Measurements from ENCODE around the gene IL17RE. TPM values are rescaled to one million over a fixed set of nuclear protein-coding genes. Genes with fewer than 3 reads are reported as not detected.

The IL17RE gene
- polyA plus RNA-seq, 1 donor (not counting 4 experiments of a cell fraction or from before 2014, with no cell fraction given), result 16.0 TPM

DNA sequence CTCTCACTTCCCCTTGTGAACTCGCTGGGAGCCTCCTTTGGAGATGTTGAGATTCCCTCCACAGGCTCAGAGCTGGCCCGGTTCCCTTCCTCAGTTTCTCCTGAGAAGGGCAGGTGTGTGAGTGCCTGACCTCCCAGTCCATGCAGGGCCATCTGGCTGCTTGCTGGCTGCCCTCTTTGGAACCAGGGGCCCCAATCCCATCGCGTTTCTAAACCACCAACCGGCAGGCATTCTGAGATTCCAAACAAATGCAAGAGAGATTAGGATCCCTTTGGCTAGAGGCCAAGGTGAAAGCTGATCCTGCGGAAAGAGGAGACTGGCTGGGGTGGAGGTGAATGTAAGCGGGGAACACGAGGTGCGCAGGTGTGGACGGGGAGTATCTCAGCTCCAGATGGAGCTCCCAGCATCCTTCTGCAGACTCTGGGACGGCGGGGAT lies 52.4 kb downstream of the IL17RE start:
- no peak for FAIRE-seq
- no peak overlapping the region for H3K27ac ChIP-seq (ENCODE audit: control insufficient read depth, insufficient read depth, low read length)
- no peaks in the 10 kb centered on the region for H4K20me1 ChIP-seq (ENCODE audit: control insufficient read depth, extremely low read depth, insufficient read depth, low read length)
- H3K27me3 ChIP-seq (ENCODE audit: control insufficient read depth, extremely low read depth, insufficient read depth, low read length), result no peaks in the 10 kb centered on the region
- H3K9ac ChIP-seq (ENCODE audit: control insufficient read depth, extremely low read depth, insufficient read depth, low read length), result no peak overlapping the region
- no peak overlapping the region for H3K4me3 ChIP-seq (ENCODE audit: control insufficient read depth in 2 of 3, extremely low read depth in 1 of 3, insufficient read depth in 2 of 3, low read depth in 1 of 3, low read length in 3 of 3)
- no peaks in the 10 kb centered on the region for H3K36me3 ChIP-seq (ENCODE audit: control insufficient read depth in 2 of 2, extremely low read depth in 1 of 2, insufficient read depth in 2 of 2, low read length in 2 of 2)
- H3K9me3 ChIP-seq (ENCODE audit: control insufficient read depth, low read depth, low read length), result no peaks in the 10 kb centered on the region
- TF ChIP-seq CTCF (optimal IDR thresholded peaks at IDR 0.05 in 1 of 3, IDR thresholded peaks at IDR 0.05 in 1 of 3, conservative IDR thresholded peaks at IDR 0.05 in 1 of 3; ENCODE audit: extremely low read depth in 1 of 3, insufficient read depth in 2 of 3, low read length in 3 of 3) (no peak), EZH2 (IDR thresholded peaks at IDR 0.05; ENCODE audit: low read length) (no peak)
- H2AFZ ChIP-seq (ENCODE audit: control insufficient read depth, low read length), result no peak overlapping the region
- no peaks in the 10 kb centered on the region for H3K4me1 ChIP-seq (ENCODE audit: control insufficient read depth, extremely low read depth, insufficient read depth, low read length)
- H3K9me1 ChIP-seq (ENCODE audit: control insufficient read depth, extremely low read depth, insufficient read depth, low read length), result no peaks in the 10 kb centered on the region
- DNase-seq (ENCODE audit: low read depth, low spot score), result no peak
- H3K4me2 ChIP-seq (ENCODE audit: control insufficient read depth, extremely low read depth, insufficient read depth, low read depth, low read length), result no peak overlapping the region
- dilution Hi-C loops (cut with MboI; ENCODE audit: extremely low pct_ligation_motif_present, low sequenced_read_pairs), result no loop called here
- no peaks in the 10 kb centered on the region for H3K79me2 ChIP-seq (ENCODE audit: control insufficient read depth, insufficient read depth, low read length)

- no peak overlapping the region for H3K9ac ChIP-seq (ENCODE audit: control insufficient read depth, extremely low read depth, insufficient read depth, low read length)
- TF ChIP-seq EZH2 (IDR thresholded peaks at IDR 0.05; ENCODE audit: low read length), result no peak
- TF ChIP-seq CTCF (optimal IDR thresholded peaks at IDR 0.05 in 1 of 3, IDR thresholded peaks at IDR 0.05 in 1 of 3, conservative IDR thresholded peaks at IDR 0.05 in 1 of 3; ENCODE audit: extremely low read depth in 1 of 3, insufficient read depth in 2 of 3, low read length in 3 of 3), result no peak
- no peak overlapping the region for H3K4me3 ChIP-seq (ENCODE audit: control insufficient read depth in 2 of 3, extremely low read depth in 1 of 3, insufficient read depth in 2 of 3, low read depth in 1 of 3, low read length in 3 of 3)
- H4K20me1 ChIP-seq (ENCODE audit: control insufficient read depth, extremely low read depth, insufficient read depth, low read length), result no peaks in the 10 kb centered on the region
- no peak for FAIRE-seq
- no peak overlapping the region for H3K27ac ChIP-seq (ENCODE audit: control insufficient read depth, insufficient read depth, low read length)
- H2AFZ ChIP-seq (ENCODE audit: control insufficient read depth, low read length), result no peak overlapping the region
- DNase-seq (ENCODE audit: low read depth, low spot score), result no peak
- H3K36me3 ChIP-seq (ENCODE audit: control insufficient read depth in 2 of 2, extremely low read depth in 1 of 2, insufficient read depth in 2 of 2, low read length in 2 of 2), result no peaks in the 10 kb centered on the region
- H3K4me2 ChIP-seq (ENCODE audit: control insufficient read depth, extremely low read depth, insufficient read depth, low read depth, low read length), result no peak overlapping the region
- no peaks in the 10 kb centered on the region for H3K79me2 ChIP-seq (ENCODE audit: control insufficient read depth, insufficient read depth, low read length)
- no peaks in the 10 kb centered on the region for H3K9me3 ChIP-seq (ENCODE audit: control insufficient read depth, low read depth, low read length)
- no peaks in the 10 kb centered on the region for H3K27me3 ChIP-seq (ENCODE audit: control insufficient read depth, extremely low read depth, insufficient read depth, low read length)
- dilution Hi-C loops (cut with MboI; ENCODE audit: extremely low pct_ligation_motif_present, low sequenced_read_pairs), result no loop called here
- no peaks in the 10 kb centered on the region for H3K9me1 ChIP-seq (ENCODE audit: control insufficient read depth, extremely low read depth, insufficient read depth, low read length)
- no peaks in the 10 kb centered on the region for H3K4me1 ChIP-seq (ENCODE audit: control insufficient read depth, extremely low read depth, insufficient read depth, low read length)
Measured at GRCh38 chr3:9955611-9956352, 53.1 kb downstream of the IL17RE start.

Measured in keratinocyte (primary cell).